ENCODE data around the gene GNA14.

DNA sequence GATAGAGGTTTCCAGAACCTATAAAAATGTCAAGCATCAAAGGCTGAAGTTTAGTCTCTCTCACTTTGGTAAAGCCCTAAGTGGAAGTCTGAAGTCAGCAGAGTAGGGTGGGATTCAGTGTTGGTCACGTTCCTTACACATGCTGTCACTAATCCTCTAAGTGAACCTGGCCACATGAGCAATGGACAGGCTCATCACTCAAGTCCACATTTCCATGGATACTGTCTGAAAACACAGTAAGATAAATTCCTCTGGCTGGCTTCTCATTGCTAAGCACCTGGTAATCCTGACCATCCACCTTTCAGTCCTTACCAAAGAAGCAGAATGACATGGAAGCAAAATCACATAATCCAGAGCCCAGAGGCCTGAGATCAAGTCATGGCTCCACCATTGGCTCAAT, 43.8 kb downstream of the GNA14 start:
- TF ChIP-seq POLR2A (IDR thresholded peaks at IDR 0.05; ENCODE audit: low read length) (no peak), GATA1 (IDR thresholded peaks at IDR 0.05; ENCODE audit: low read depth, low read length) (no peak)
